BJ (cell line): ENCODE results near the gene CSRP3. TPM values are rescaled to one million over a fixed set of nuclear protein-coding genes. Genes with fewer than 3 reads are reported as not detected.
A peak's percentile ranks its signal among the peaks of the same experiment; 100 is the strongest.

Source experiments
- CTCF ChIA-PET: fragments of 350-600 bp; formaldehyde crosslinking; extraction: SDS; loops from one replicate; lab custom pipeline; 2021; ENCODE audit warnings: antibody characterized with exemption, inconsistent platforms; lab: Yijun Ruan, JAX
- POLR2A ChIA-PET: fragments of 300-600 bp; sonication (Branson Sonifier 250); formaldehyde crosslinking; extraction: SDS; loops from one replicate; lab custom pipeline; 2021; ENCODE audit warnings: antibody characterized with exemption; lab: Charles Lee
- DNase-seq: peaks from one replicate; pipeline ENCODE4 v3.0.0-alpha.2; 2011; ENCODE audit warnings: low read depth
- H3K27me3 ChIP-seq: 2 replicates; pipeline ENCODE4 v1.6.0; 2011; ENCODE audit warnings: low read length; ENCODE audit not compliant: control insufficient read depth, insufficient read depth
- H3K36me3 ChIP-seq: 2 replicates; pipeline ENCODE4 v1.5.1; 2011; ENCODE audit warnings: low read length; ENCODE audit not compliant: control insufficient read depth, insufficient read depth
- H3K4me3 ChIP-seq: 2 replicates; pipeline ENCODE4 v1.5.1; 2011; ENCODE audit warnings: low read depth, mild to moderate bottlenecking, control low read depth, low read length
- CTCF ChIP-seq: IDR thresholded peaks from 2 replicates; pipeline ENCODE4 v1.5.1; 2011; ENCODE audit warnings: low read depth, mild to moderate bottlenecking, control low read depth, inconsistent platforms, low read length, moderate library complexity; ENCODE audit not compliant: insufficient read depth
- polyA plus RNA-seq: library from polyadenylated mRNA; depleted of rRNA; stranded (reverse); fragments of >200 nt; gene quantifications from 2 replicates; pipeline ENCODE4 v1.2.3, GENCODE V29; 2011

CSRP3 gene
- polyA plus RNA-seq, 1 experiment = not detected

- Histone ChIP-seq H3K36me3 (no peaks in the 10 kb centered on the region), H3K27me3 (peaks cover 16% of the 10 kb centered on the region; the same call in 1 of the 2 replicates), H3K4me3 (peak within 1 kb of the TSS; percentile 60)
- peak; percentile 54 for DNase-seq
- POLR2A ChIA-PET = no interaction called here
- no peak for TF ChIP-seq CTCF
- CTCF ChIA-PET = no interaction called here
These were observed 38.9 kb upstream of the CSRP3 start, which contains the start of gene E2F8 for GRCh38 chr11:19240420-19241259. Gene E2F8, minus strand, starts transcription at chr11:19240945. Its CDS starts 824 bp downstream, at chr11:19240121.

- ChIA-PET CTCF (interaction anchor here (0.7 to 1.2 kb wide), 2 partner anchors 21 to 872 kb away, joined by 3 to 4 read pairs; no protein-coding TSS in a partner anchor), POLR2A (no interaction called here)
- DNase-seq = no peak
- H3K27me3 ChIP-seq = peaks cover 16% of the 10 kb centered on the region; the same call in 1 of the 2 replicates
- H3K4me3 ChIP-seq = no peak overlapping the region
- TF ChIP-seq CTCF = no peak
- no peaks in the 10 kb centered on the region for H3K36me3 ChIP-seq
These were observed 37.3 kb upstream of the CSRP3 start for GRCh38 chr11:19239039-19239438.

GRCh38 chr11:19237813-19238212 lies 36.0 kb upstream of the CSRP3 start:
- Histone ChIP-seq H3K36me3 (no peaks in the 10 kb centered on the region), H3K4me3 (no peak overlapping the region), H3K27me3 (peaks cover 10% of the 10 kb centered on the region; the same call in 1 of the 2 replicates)
- CTCF ChIA-PET = interaction anchor here (1.7 kb wide), 1 partner anchor 161 kb away, joined by 6 read pairs; no protein-coding TSS in a partner anchor
- no peak for TF ChIP-seq CTCF
- DNase-seq = no peak
- POLR2A ChIA-PET = no interaction called here

GRCh38 chr11:19237381-19237780 lies 35.6 kb upstream of the CSRP3 start:
- Histone ChIP-seq H3K36me3 (no peaks in the 10 kb centered on the region), H3K4me3 (no peak overlapping the region), H3K27me3 (peaks cover 6% of the 10 kb centered on the region; the same call in 1 of the 2 replicates)
- ChIA-PET POLR2A (no interaction called here), CTCF (interaction anchor here (1.5 to 1.7 kb wide), 2 partner anchors 51 to 160 kb away, joined by 4 to 6 read pairs; no protein-coding TSS in a partner anchor)
- DNase-seq = no peak
- no peak for TF ChIP-seq CTCF

GRCh38 chr11:19234231-19234817 lies 32.5 kb upstream of the CSRP3 start:
- no peak for TF ChIP-seq CTCF

More at GRCh38 chr11:19234231-19234817, 32.5 kb upstream of the CSRP3 start:
- H3K27me3 ChIP-seq = no peaks in the 10 kb centered on the region
- POLR2A ChIA-PET = no interaction called here
- no peak for DNase-seq
- no peaks in the 10 kb centered on the region; the same call in 1 of the 2 replicates for H3K36me3 ChIP-seq
- CTCF ChIA-PET = interaction anchor here (0.7 to 1.6 kb wide), 3 partner anchors 25 to 160 kb away, joined by 3 to 6 read pairs (median 3); no protein-coding TSS in a partner anchor
- H3K4me3 ChIP-seq = no peak overlapping the region
